GM21423 (cell line): ENCODE data around the gene DNAH17.

ENCODE experiments used
- ATAC-seq: cut with Tn5 transposase; IDR thresholded peaks from one replicate; pipeline ENCODE4 v1.9.1; 2021; ENCODE audit warnings: mild to moderate bottlenecking, moderate library complexity; ENCODE audit not compliant: unreplicated experiment

The DNAH17 gene

DNA sequence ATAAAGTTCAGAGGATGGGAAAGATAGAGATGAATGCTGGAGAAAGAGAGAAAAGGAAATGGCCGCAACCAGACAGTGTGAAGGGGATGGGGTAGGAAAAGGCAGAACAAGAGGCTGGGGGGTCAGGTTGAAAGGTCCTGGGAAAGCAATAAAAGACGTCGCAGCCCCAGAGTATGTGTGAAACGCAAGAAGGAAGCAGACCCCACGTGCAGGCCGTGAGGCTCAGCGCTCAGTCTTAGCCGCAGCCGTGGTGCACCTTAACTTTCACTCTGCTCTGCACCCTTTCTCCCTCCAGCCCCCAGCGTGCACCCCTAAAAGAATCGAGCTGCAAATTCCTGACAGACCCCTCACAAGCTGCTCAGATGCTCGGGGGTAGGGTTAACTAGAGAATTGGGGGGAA lies 1.9 kb downstream of the DNAH17 start:
- no peak for ATAC-seq

DNA sequence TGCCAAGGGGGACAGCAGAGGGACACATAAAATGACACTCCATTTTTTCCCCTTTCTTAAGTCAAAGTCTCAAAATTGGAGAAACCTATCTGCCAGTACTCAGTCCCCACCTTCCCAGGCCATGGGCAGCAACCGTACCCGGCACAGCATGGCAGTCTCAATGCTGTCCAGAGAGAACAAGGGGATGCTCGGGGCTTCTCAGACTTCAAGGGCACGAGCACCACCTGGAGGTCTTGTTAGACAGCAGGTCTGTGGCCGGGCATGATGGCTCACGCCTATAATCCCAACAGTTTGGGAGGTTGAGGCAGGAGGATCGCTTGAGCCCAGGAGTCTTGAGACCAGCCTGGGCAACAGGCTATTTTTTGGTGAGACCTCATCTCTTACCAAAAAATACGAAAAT lies 3.2 kb downstream of the DNAH17 start:
- ATAC-seq: no peak

DNA sequence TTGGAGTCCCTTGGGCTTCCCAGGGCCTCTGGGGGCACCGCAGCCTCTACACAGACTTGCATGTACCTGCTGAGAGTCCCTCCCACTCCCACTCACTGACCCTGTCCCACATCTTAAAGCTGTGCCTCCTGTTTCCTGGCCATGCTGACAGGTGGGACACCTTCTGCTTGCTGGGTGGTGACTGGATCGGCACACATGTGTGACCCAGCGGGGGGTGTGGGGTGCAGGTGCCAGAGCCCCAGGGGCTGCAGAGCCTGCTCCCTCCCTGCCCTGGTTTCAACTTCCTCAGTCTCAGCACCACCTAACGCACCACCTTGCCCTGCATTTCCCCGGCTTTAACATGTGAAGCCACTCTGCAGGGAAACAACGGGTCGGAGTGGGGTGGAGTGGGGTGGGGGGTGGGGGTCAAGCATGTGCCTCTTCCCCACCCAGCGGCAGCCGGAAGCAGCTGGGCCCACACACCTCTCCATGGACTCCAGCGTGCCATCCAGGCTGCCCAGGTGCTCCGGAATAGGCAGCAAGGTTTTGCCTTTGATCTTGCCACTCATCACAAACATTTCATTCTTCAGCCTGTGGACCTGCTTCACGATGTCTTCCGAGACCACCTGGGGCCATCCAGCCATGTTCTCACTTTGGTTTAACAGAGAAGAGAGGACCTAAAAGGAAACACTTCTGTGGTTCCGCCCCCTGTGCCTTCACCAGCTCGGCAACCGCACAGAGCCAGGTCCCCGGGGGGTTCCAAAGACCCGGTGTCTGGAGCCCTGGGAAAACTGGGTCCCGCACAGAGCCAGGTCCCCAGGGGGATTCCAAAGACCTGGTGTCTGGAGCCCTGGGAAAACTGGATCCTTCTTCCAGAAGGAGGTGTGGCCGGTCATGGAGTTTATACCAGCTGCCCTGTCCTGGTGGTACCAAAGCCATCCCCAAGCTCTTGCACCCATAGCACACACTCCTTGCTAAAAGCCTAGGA lies 4.7 kb downstream of the DNAH17 start:
- no peak for ATAC-seq

DNA sequence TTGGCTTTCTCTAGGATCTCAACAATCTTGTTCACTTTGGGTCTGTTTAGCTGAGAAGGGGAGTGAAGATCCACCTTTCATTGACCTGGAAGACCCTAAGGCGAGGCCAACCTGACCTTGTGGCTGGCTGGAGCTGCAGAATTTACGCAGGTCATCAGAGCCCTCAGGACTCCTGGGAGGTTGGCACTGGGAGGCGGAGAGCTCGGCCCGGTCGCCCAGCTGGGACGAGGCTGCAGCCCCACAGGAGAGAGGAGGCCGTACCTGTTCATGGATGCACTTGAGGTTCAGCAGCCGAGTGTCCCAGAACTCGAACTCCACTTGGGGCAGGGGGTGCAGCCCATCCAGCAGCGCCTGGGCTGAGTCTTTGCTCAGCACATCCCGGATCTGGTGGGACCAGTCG lies 5.9 kb downstream of the DNAH17 start:
- no peak for ATAC-seq

DNA sequence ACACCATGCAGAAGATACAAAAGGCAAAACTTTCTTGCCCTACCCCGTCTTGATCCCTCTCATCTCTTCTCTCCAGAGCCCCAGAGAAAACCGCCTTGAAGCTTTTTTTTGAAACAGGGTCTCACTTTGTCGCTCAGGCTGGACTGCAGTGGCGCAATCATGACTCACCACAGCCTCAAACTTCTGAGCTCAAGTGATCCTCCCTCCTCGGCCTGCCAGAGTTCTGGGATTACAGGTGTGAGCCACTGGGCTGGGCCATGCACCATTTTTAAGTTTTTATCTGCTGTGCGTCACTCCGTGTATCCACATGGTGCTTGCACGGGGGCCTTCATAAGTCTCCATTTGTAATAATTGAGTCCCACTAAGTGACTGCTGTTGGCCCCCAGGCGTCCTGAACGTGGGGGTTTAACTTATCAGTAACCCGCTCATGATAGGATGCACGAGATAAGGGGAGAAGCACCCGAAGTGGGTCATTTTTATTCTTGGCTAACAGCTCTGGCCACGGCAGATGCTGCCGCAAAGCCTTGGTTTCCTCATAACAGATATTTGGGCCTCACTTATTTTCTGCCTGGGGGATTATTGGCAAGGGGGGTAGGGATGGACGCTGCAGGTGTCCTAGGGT lies 8.6 kb downstream of the DNAH17 start:
- no peak for ATAC-seq

DNA sequence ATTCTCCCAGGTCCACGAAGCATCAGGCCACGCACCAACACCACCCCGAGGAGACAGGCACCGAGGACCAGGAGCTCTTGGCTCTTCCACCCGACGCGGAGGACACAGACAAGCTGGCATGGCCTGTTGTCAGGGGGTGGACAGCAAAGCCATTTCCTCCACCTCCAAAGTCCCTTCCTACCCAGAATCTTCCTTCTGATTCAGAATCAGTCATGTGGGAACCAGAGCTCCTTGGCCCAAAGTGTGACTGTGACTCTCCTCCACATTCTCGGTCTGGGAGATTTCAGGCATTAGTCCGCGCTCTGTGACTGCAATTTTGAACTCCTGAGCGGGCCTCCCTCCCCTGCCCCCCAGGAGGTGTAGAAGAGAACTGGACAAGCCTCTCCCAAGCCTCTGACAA lies 9.2 kb downstream of the DNAH17 start:
- no peak for ATAC-seq

DNA sequence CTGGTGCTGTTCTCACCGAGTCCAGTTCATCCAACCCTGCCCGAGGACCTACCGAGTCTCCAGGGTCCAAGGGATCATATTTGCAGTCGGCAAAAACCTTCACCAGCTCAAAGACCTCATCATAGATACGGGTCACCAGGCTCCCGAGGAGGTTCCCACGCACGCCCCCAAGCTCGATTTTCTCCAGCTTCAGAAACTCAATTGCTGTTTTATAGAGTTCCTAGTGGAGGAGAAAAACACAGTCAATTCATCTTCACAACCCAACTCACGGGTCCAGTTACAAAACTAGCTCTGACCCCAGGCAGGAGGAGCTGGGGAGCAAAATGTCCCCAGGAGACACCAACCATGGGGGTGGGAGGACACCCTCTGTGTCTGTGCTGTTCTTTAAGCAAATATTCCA lies 10.2 kb downstream of the DNAH17 start:
- ATAC-seq: no peak

DNA sequence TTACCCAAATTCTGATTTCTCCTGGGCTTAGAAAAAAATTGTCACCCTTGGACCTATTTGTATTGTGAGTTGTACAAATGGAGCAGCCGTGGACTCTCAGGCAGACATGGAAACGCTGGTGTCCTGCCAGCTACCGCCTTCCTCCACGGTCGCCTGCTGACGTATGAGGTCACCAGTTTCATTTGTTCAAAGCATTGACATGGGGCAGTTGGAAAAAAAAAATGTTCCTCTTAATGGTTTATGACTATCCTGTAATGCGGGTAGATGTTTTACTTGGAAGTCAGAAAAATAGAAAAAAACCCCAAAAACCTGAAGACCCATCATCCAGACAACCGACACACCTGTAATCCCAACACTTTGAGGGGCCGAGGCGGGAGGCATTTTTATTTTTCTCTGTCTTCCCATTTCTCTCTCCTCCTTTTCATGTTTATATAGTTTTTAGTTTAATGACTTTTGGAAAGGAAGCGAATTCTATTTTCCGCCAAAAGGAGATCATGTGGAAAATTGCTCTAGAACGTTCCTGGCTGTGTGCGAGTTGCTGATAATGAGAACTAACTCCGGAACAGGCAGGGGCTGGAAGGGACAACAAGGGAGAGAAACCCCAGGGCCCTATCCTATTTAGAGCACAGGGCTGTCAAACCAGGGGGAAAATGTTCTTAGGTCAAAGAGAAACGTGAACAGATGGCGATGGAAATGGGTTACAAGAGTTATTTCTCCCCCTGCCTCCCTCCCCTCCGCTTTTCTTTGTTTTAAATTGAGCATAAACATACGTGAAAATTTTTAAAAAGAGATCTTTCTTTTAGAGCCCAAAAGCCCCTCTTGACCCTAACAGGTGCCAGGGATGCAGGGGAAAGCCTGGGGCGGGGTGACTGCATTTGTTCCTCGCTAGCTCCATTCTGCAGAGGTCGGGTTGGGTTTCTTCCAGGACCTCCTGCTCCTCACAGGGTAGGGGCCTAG lies 13.7 kb downstream of the DNAH17 start:
- no peak for ATAC-seq

DNA sequence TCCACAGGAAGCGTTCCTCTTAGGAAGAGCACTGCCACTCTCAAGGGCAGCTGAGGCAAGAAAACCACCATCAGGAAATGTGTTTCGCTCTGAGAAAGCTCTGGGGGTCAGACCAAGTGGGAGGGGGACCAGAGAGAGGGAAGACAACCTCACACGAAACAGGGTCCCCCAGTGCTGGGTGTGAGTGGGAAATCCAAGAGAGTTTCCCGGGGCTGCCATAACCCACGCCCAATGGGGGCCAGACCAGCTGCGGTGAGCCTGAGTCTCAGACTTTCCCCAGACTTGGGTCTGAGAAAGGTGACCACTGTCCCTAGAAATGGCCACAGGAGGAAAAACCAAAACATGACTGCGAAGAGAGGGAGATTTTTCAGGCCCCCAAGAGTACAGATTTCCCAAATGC lies 14.5 kb downstream of the DNAH17 start:
- ATAC-seq: no peak

DNA sequence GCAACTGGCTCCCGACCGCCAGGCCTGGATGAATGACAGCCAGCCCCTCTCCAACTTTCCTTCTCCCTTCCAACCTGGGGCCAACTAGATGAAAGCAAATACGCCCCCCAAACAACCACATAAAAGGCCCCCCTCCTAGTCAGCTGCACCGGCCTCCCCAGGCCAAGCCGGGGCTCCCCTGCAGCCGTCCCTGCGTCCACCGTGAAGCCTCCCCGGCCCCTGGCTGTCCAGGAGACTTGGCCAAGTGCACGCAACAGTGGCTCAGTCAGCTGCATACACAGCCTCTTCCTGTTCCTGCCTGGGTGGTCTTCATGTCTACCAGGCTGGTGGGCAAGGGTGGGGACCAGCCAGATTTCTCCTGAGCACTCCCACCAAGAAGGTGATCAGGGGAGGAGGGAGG lies 16.0 kb downstream of the DNAH17 start:
- no peak for ATAC-seq

DNA sequence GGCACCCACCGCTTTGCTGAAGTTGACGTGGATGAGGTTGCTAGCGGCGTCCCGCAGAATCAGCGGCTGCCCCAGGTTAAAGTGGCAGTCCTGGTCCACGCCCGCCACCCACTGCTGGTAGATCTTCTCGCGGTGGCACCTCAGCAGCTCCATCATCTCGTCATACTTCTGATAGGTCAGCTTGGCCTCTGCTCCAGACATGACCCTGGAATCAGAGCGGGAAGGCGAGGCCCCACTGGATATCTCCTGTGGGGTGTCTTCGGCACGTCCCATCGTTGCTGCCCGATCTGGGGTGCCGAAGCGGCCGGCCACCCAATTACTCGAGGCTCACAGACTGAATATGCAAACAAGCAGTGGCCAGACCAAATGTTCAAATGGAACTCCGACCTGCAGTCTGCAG lies 16.5 kb downstream of the DNAH17 start:
- ATAC-seq: no peak

DNA sequence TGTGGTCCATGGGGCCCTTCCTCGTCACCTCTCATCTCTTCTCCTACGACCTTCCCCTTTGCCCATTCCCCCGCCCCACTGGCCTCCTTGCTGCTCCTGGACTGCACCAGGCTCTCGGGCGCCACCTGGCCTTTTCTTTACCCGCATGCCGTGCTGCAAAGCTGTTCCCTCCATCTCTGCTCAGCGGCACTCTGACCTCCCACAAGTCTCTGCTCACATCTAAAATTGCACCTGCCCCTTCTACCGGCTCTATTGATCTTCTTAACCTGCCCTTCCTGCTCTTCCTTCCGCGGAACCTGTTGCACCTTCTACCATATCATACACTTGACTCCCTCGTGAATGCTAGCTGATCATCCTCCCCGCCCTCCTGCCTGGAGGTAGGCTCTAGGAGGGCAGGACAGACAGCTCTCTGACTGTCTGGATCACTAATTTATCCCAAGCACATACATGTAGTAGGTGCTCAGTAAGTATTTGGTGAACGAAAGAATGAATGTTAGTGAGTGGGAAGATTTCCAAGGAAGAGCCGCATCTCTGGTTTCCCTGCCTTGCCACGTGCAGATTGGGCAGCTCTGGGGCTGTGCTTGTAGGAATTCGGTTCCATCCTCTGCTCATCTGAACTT lies 17.3 kb downstream of the DNAH17 start:
- no peak for ATAC-seq

DNA sequence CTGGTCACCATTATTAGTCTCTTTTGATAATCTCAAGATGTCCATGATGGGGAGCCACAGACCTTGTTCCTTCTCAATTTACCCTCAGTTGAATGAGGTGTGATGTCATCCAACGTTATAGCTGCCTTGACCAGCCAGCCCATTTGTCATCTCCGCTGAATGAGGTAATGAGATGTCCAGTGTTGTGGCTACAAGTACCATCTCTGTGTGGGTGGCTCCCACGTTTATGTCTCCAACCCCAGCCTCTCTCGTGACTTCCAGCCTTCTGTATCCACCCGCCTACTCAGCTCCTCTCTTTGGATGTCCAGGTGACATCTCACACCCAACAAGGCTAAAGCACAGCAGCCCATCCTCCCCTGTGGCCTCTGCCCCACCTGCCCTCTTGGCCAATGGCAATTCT lies 18.2 kb downstream of the DNAH17 start:
- ATAC-seq: no peak

DNA sequence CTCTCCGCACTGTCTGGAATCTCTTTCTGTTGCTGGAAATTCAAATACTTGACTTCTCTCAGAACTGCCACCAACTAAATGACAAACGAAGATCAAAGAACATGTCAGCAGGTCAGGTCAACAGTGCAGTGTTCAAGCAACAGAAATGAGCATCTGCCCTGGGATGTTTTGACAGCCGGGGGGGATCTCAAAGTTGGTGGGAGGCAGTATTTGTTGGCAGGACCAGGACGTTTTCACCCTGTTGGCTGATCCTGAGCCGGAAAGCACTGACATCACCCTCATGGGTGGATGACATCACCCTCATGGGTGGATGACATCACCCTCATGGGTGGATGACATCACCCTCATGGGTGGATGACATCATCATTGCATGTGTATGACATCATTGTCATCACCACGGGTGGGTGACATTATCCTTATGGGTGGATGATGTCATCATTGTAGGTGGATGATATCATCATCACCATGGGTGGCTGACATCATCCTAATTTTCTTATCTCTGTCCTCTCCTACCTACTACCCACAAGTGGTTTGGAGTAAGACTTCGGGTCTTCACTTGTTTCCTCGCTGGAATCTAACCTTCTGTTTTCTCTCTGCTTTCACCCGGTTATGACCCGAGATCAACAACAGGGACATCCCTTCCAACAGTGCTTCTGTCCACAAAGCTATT lies 18.9 kb downstream of the DNAH17 start:
- no peak for ATAC-seq

DNA sequence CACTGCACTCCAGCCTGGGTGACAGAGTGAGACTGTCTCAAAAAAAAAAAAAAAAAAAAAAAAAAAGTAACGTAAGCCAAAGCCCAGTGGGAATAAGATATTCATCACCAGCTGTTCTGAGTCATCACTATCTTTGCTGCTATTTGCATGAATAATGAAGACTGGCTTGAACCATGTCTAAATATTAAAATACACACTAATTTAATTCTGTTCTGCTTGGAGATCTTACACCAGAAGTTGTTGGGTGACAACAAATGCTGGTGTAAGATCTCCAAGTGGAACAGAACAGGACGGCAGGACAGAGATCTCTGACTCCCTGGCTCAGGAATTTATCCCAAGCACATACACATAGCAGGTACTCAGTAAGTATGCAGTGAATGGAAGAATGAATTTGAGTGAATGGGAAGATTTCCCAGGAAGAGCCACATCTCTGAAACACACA lies 19.6 kb downstream of the DNAH17 start:
- ATAC-seq: no peak

DNA sequence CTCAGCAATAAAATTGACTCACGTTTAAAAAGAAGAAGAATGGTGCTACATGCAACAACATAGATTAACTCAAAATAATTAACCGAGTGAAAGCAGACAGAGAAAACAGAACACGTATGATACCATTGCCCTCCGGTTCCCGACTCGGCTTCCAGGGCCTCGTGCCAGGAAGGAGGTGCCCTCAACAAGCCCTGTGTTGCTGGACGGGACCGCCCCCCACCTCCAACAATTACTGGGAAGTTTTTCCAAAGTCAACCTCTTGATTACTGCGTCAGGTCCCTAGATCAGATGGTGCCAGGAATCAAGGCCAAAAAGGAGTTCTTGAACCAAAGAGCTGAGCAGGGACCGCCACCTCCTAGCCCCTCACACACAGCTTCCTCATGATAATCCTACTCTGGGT lies 20.4 kb downstream of the DNAH17 start:
- ATAC-seq: no peak

DNA sequence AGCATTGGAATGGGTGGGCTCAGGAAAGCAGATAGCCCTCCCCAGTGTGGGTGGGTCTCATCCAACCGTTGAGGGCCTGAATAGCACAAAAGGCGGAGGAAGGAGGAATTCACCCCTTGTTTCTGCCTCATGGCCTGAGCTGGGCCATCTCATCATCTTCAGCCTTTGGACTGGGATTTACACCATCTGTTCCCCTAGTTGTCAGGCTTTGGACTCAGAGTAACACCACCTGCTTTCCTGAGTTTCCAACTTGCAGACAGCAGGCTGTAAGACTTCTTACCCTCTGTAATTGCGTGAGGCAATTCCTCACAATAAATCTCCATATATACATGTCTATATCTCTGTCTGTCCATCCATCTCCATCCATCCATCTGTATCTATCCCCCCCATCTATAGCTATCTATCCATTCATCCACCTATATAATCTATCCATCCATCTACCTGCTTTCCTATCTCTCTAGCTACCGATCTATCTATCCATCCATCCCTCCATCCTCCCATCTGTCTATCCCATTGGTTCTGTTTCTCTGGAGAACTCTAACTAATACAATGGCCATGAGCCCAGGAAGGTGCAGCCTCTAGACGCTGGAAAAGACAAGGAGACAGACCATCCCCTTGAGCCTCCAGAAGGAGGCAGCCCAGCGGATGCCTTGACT lies 21.3 kb downstream of the DNAH17 start:
- no peak for ATAC-seq

DNA sequence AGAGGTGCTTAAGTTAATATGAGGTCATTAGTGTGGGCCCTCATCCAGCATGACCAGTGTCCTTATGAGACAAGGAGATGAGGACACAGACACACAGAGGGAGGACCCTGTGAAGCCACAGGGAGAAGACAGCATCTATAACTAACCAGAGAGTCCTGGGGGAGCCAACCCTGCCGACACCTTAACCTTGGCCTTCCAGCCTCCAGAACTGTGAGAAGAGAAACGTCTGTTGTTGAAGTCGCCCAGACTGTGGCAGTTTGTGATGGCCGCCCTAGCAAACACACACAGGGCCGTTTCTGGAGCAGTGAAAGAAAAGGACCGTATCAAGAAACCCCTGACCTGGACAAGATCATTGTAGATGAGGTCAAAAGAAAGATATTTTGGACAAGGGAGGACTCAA lies 26.7 kb downstream of the DNAH17 start:
- no peak for ATAC-seq

DNA sequence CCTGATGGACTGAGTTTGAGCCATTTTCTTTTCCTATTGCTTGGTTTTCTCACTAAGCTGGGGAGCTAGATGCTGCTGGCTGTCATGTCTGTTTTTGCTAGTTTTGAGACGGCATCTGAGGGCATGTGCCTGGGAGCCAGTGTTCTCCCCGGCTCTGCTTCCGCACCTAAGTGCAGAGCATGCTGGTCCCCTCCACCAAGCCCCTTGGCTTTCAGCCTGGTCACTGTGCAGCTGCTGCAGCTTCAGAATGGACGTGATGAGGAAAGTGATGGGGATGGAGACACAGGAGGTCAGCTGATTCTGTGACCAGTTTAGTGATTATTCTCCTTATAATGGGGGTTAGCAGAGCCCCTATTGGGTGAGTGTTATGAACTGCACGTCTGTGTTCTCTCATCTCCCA lies 28.5 kb downstream of the DNAH17 start:
- no peak for ATAC-seq

DNA sequence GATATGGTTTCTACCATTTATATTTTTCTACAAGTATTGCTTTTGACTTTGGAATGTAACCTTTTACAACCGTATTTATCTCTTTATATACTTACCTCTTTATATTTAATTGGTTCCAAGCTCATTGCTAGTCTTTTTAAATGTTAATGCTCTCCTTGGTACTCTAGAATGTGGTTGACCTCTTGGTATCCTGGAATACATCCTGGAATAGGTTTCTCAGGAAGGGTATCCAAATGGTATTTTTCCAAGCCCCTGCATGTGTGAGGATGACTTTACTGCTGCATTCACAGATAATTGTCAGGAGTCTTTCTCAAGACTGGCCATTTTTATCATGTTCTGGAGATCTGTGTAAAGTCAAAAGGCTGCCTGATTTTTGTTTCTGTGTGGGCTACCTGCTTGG lies 30.2 kb downstream of the DNAH17 start:
- ATAC-seq: no peak
